HCT116 (cell line): Measurements from ENCODE around the gene NXN. TPM values are rescaled to one million over a fixed set of nuclear protein-coding genes. Genes with fewer than 3 reads are reported as not detected.

ENCODE experiments used
- ATAC-seq: fragments of 200-7000 bp; cut with Tn5 transposase; 2 replicates; pipeline ENCODE4 v1.9.1; 2020; ENCODE audit warnings: mild to moderate bottlenecking, moderate library complexity
- BruUV-seq: library from RNA; stranded (reverse); fragments of 400-500 nt; replicated peaks from 2 replicates; lab custom pipeline; 2021; lab: Mats Ljungman, UMichigan
- CTCF ChIA-PET: fragments of 300-600 bp; sonication (Branson Sonifier 250); formaldehyde crosslinking; loops from one replicate; lab custom pipeline; 2021; ENCODE audit warnings: antibody characterized with exemption; lab: Charles Lee
- POLR2A ChIA-PET: fragments of 300-600, 350-600 bp; sonication (Branson Sonifier 250); formaldehyde crosslinking; loops from one replicate; lab custom pipeline; 2021; ENCODE audit warnings: antibody characterized with exemption; lab: Charles Lee
- RAD21 ChIA-PET, 2 experiments: fragments of 300-600 bp; sonication (Branson Sonifier 250); formaldehyde crosslinking; loops; one replicate each; lab custom pipeline; 2023; ENCODE audit warnings: low total read pairs in 2 of 2; ENCODE audit not compliant: uncharacterized antibody in 2 of 2, unreplicated experiment in 2 of 2, low non-redundant PET in 1 of 2; lab: Charles Lee
- DNase-seq: peaks from one replicate; pipeline ENCODE4 v3.0.0-alpha.2; 2010; ENCODE audit warnings: low read depth, low spot score
- H2AFZ ChIP-seq: fragments of 200-600 bp; shearing (Covaris generic), sonication (generic); 2 replicates; pipeline ENCODE4 v1.6.1; 2017; ENCODE audit warnings: low read depth, mixed run types, mixed read lengths, antibody characterized with exemption, low read length; ENCODE audit not compliant: poor library complexity, severe bottlenecking
- H3K27ac ChIP-seq: 2 replicates; pipeline ENCODE4 v1.5.1; 2012; ENCODE audit warnings: low read depth, low read length
- H3K27me3 ChIP-seq: fragments of 200-600 bp; sonication (generic); 2 replicates; pipeline ENCODE4 v1.6.1; 2016; ENCODE audit warnings: mixed run types, low read length, mixed read lengths; ENCODE audit not compliant: insufficient read depth
- H3K36me3 ChIP-seq, 2 experiments: fragments of 200-500 bp in 1 of 2; fragments of 200-600 bp in 1 of 2; sonication (Bioruptor generic) in 1 of 2; sonication (generic) in 1 of 2; 2 replicates each; pipeline versions ENCODE4 v1.5.1 to v1.6.1; 2014 to 2016; ENCODE audit warnings: low read length in 2 of 2, inconsistent platforms in 1 of 2, mixed read lengths in 1 of 2, mixed run types in 1 of 2; ENCODE audit not compliant: insufficient read depth in 2 of 2, control insufficient read depth in 1 of 2
- H3K4me1 ChIP-seq, 2 experiments: fragments of 200-600 bp in 1 of 2; sonication (generic) in 1 of 2; 2 replicates each; pipeline versions ENCODE4 v1.5.1 to v1.6.1; 2012 to 2017; ENCODE audit warnings: low read length in 2 of 2, inconsistent platforms in 1 of 2, mild to moderate bottlenecking in 1 of 2, mixed read lengths in 1 of 2, mixed run types in 1 of 2, moderate library complexity in 1 of 2; ENCODE audit not compliant: insufficient read depth in 2 of 2, control insufficient read depth in 1 of 2
- H3K4me2 ChIP-seq: fragments of 200-600 bp; sonication (generic); 2 replicates; pipeline ENCODE4 v1.6.1; 2017; ENCODE audit warnings: mixed run types, low read length, mixed read lengths
- H3K4me3 ChIP-seq, 2 experiments: fragments of 200-600 bp in 1 of 2; sonication (generic) in 1 of 2; replicated peaks in 1 of 2; 2 replicates each; pipeline ENCODE4 v1.5.1; 2011 to 2016; ENCODE audit warnings: low read length in 2 of 2, control low read depth in 1 of 2, low read depth in 1 of 2, mild to moderate bottlenecking in 1 of 2, mixed read lengths in 1 of 2, mixed run types in 1 of 2
- H3K79me2 ChIP-seq: fragments of 200-600 bp; sonication (generic); 2 replicates; pipeline ENCODE4 v1.6.1; 2017; ENCODE audit warnings: mild to moderate bottlenecking, mixed run types, low read length, moderate library complexity, mixed read lengths; ENCODE audit not compliant: insufficient read depth
- H3K9ac ChIP-seq: fragments of 200-600 bp; sonication (generic); 2 replicates; pipeline ENCODE4 v1.6.1; 2016; ENCODE audit warnings: low read length, mixed read lengths
- H3K9me2 ChIP-seq: fragments of 200-600 bp; sonication (generic), shearing (Covaris generic); 2 replicates; pipeline ENCODE4 v1.6.1; 2017; ENCODE audit warnings: mixed run types, mild to moderate bottlenecking, moderate library complexity; ENCODE audit not compliant: insufficient read depth
- H3K9me3 ChIP-seq, 2 experiments: fragments of 200-500 bp in 1 of 2; fragments of 200-600 bp in 1 of 2; sonication (Bioruptor generic) in 1 of 2; sonication (generic) in 1 of 2; 2 replicates each; pipeline ENCODE4 v1.6.1; 2014 to 2017; ENCODE audit warnings: low read length in 2 of 2, mixed read lengths in 2 of 2, inconsistent platforms in 1 of 2, low read depth in 1 of 2, mild to moderate bottlenecking in 1 of 2, mixed run types in 1 of 2, moderate library complexity in 1 of 2; ENCODE audit not compliant: control insufficient read depth in 1 of 2, insufficient read depth in 1 of 2
- H4K20me1 ChIP-seq: fragments of 200-600 bp; sonication (generic), shearing (Covaris generic); 2 replicates; pipeline ENCODE4 v1.6.1; 2017; ENCODE audit warnings: mixed run types, mild to moderate bottlenecking, moderate library complexity; ENCODE audit not compliant: insufficient read depth
- CBX3 ChIP-seq: IDR thresholded peaks from 2 replicates; pipeline ENCODE4 v1.6.1; 2012; ENCODE audit warnings: low read depth
- CEBPB ChIP-seq: IDR thresholded peaks from 2 replicates; pipeline ENCODE4 v1.6.1; 2012; ENCODE audit warnings: low read depth
- EGR1 ChIP-seq: IDR thresholded peaks from 2 replicates; pipeline ENCODE4 v1.6.1; 2012; ENCODE audit warnings: low read depth
- ELF1 ChIP-seq: IDR thresholded peaks from 2 replicates; pipeline ENCODE4 v1.6.1; 2012; ENCODE audit warnings: low read depth, borderline replicate concordance
- EZH2phosphoT487 ChIP-seq: fragments of 200-600 bp; IDR thresholded peaks from 2 replicates; pipeline ENCODE4 v1.6.1; 2018; ENCODE audit warnings: antibody characterized with exemption, borderline replicate concordance
- FOSL1 ChIP-seq: IDR thresholded peaks from 2 replicates; pipeline ENCODE4 v1.6.1; 2012; ENCODE audit warnings: low read depth
- JUND ChIP-seq: IDR thresholded peaks from 2 replicates; pipeline ENCODE4 v1.6.1; 2012
- POLR2A ChIP-seq: IDR thresholded peaks from 2 replicates; pipeline ENCODE4 v1.7.0; 2011; ENCODE audit warnings: borderline replicate concordance; ENCODE audit not compliant: insufficient read depth, insufficient read length; ENCODE audit errors: extremely low read depth
- RAD21 ChIP-seq: IDR thresholded peaks from 2 replicates; pipeline ENCODE4 v1.6.1; 2012; ENCODE audit warnings: low read depth, mild to moderate bottlenecking
- SIN3A ChIP-seq: IDR thresholded peaks from 2 replicates; pipeline ENCODE4 v1.6.1; 2012; ENCODE audit warnings: low read depth
- SP1 ChIP-seq: IDR thresholded peaks from 2 replicates; pipeline ENCODE4 v1.6.1; 2012; ENCODE audit warnings: low read depth
- SRF ChIP-seq: IDR thresholded peaks from 2 replicates; pipeline ENCODE4 v1.6.1; 2012; ENCODE audit warnings: low read depth
- YY1 ChIP-seq: IDR thresholded peaks from 2 replicates; pipeline ENCODE4 v1.6.1; 2011; ENCODE audit warnings: low read length, low read depth, moderate library complexity, mild to moderate bottlenecking; ENCODE audit not compliant: insufficient replicate concordance; ENCODE audit errors: extremely low read depth
- ZNF274 ChIP-seq: fragments of 200-500 bp; sonication (Bioruptor generic); IDR thresholded peaks from 2 replicates; pipeline ENCODE4 v1.6.1; 2014; ENCODE audit warnings: mild to moderate bottlenecking, low read depth, low read length, inconsistent platforms
- intact Hi-C: fragments of 100-400 bp; cut with micrococcal nuclease; formaldehyde crosslinking; loops from 2 replicates; pipeline ENCODE4 v1.10.0; 2022
- total RNA-seq: library from RNA; stranded (reverse); gene quantifications from one replicate; pipeline ENCODE4 v1.2.1, GENCODE V29; 2021; ENCODE audit not compliant: unreplicated experiment
- TF ChIP-seq, protein P1 (sequence below), 3 experiments: fragments of 200-600 bp in 1 of 3; sonication (generic) in 1 of 3; IDR thresholded peaks in 2 of 3; conservative IDR thresholded peaks in 1 of 3; 2 replicates each; pipeline ENCODE4 v1.5.1; 2012 to 2017; ENCODE audit warnings: low read depth in 2 of 3, low read length in 2 of 3, antibody characterized with exemption in 1 of 3, borderline replicate concordance in 1 of 3, control low read depth in 1 of 3, mild to moderate bottlenecking in 1 of 3, mixed read lengths in 1 of 3, mixed run types in 1 of 3, moderate library complexity in 1 of 3; ENCODE audit not compliant: insufficient read depth in 1 of 3
- TF ChIP-seq, protein P2 (sequence below): IDR thresholded peaks from 2 replicates; pipeline ENCODE4 v1.6.1; 2012
- TF ChIP-seq, protein P3 (sequence below): IDR thresholded peaks from 2 replicates; pipeline ENCODE4 v1.6.1; 2012; ENCODE audit warnings: low read depth
- TF ChIP-seq, protein P4 (sequence below): IDR thresholded peaks from 2 replicates; pipeline ENCODE4 v1.6.1; 2011; ENCODE audit warnings: mild to moderate bottlenecking, low read length, moderate library complexity; ENCODE audit not compliant: insufficient replicate concordance; ENCODE audit errors: extremely low read depth
- TF ChIP-seq, protein P5 (sequence below): IDR thresholded peaks from 2 replicates; pipeline ENCODE4 v1.6.1; 2012

Gene NXN
- total RNA-seq, 1 experiment from 2014 or later, result 83.7 TPM

DNA sequence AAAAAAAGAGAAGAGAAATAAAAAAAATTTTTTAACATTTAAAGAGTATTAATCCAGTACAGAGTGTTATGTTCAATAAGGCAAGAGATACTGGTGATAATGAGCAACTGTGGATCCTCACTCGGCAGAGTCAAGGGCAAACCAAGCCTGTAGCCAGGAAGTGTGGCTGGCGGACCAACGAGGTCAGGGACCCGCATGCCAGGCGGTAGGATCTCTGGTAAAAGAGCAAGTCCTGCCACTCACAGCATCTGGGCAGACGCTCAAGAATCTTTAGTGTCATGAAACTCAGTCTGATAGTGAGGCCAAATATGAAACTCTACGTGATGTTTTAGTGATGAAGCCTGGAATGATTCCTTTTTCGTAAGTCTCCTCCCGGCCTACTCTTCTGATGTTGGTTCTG lies 219.2 kb downstream of the NXN start:
- ATAC-seq (no peak), DNase-seq (no peak)
- Histone ChIP-seq H3K4me3 (no peak overlapping the region), H3K9ac (no peak overlapping the region), H3K79me2 (no peaks in the 10 kb centered on the region), H3K4me1 (no peaks in the 10 kb centered on the region), H2AFZ (no peak overlapping the region), H3K27ac (no peak overlapping the region), H3K9me2 (no peaks in the 10 kb centered on the region), H4K20me1 (no peaks in the 10 kb centered on the region), H3K9me3 (no peaks in the 10 kb centered on the region), H3K4me2 (no peak overlapping the region), H3K27me3 (no peaks in the 10 kb centered on the region), H3K36me3 (peaks cover 18 to 25% of the 10 kb centered on the region in 2 experiments; a peak in 3 of 4 replicates)
- ChIA-PET CTCF (no interaction called here), POLR2A (no interaction called here), RAD21 (no interaction called here)
- no peak for TF ChIP-seq SIN3A
- no peak for TF ChIP-seq SP1
- no peak for TF ChIP-seq CEBPB
- no peak for TF ChIP-seq ZNF274
- TF ChIP-seq, protein P1, sequence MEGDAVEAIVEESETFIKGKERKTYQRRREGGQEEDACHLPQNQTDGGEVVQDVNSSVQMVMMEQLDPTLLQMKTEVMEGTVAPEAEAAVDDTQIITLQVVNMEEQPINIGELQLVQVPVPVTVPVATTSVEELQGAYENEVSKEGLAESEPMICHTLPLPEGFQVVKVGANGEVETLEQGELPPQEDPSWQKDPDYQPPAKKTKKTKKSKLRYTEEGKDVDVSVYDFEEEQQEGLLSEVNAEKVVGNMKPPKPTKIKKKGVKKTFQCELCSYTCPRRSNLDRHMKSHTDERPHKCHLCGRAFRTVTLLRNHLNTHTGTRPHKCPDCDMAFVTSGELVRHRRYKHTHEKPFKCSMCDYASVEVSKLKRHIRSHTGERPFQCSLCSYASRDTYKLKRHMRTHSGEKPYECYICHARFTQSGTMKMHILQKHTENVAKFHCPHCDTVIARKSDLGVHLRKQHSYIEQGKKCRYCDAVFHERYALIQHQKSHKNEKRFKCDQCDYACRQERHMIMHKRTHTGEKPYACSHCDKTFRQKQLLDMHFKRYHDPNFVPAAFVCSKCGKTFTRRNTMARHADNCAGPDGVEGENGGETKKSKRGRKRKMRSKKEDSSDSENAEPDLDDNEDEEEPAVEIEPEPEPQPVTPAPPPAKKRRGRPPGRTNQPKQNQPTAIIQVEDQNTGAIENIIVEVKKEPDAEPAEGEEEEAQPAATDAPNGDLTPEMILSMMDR (IDR thresholded peaks at IDR 0.05 in 2 of 3, conservative IDR thresholded peaks at IDR 0.05 in 1 of 3; ENCODE audit: borderline replicate concordance in 1 of 3, insufficient read depth in 1 of 3, low read depth in 2 of 3, low read length in 2 of 3), result no peak
- TF ChIP-seq POLR2A, result no peak
- TF ChIP-seq EZH2phosphoT487, result no peak
- no peak for TF ChIP-seq YY1
- no peak for TF ChIP-seq RAD21
- no peak for TF ChIP-seq EGR1
- no peak for TF ChIP-seq SRF
- no peak for TF ChIP-seq CBX3
- no peak for TF ChIP-seq ELF1
- TF ChIP-seq, protein P2, sequence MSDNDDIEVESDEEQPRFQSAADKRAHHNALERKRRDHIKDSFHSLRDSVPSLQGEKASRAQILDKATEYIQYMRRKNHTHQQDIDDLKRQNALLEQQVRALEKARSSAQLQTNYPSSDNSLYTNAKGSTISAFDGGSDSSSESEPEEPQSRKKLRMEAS, result no peak
- TF ChIP-seq, protein P3, sequence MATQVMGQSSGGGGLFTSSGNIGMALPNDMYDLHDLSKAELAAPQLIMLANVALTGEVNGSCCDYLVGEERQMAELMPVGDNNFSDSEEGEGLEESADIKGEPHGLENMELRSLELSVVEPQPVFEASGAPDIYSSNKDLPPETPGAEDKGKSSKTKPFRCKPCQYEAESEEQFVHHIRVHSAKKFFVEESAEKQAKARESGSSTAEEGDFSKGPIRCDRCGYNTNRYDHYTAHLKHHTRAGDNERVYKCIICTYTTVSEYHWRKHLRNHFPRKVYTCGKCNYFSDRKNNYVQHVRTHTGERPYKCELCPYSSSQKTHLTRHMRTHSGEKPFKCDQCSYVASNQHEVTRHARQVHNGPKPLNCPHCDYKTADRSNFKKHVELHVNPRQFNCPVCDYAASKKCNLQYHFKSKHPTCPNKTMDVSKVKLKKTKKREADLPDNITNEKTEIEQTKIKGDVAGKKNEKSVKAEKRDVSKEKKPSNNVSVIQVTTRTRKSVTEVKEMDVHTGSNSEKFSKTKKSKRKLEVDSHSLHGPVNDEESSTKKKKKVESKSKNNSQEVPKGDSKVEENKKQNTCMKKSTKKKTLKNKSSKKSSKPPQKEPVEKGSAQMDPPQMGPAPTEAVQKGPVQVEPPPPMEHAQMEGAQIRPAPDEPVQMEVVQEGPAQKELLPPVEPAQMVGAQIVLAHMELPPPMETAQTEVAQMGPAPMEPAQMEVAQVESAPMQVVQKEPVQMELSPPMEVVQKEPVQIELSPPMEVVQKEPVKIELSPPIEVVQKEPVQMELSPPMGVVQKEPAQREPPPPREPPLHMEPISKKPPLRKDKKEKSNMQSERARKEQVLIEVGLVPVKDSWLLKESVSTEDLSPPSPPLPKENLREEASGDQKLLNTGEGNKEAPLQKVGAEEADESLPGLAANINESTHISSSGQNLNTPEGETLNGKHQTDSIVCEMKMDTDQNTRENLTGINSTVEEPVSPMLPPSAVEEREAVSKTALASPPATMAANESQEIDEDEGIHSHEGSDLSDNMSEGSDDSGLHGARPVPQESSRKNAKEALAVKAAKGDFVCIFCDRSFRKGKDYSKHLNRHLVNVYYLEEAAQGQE, result no peak
- TF ChIP-seq, protein P4, sequence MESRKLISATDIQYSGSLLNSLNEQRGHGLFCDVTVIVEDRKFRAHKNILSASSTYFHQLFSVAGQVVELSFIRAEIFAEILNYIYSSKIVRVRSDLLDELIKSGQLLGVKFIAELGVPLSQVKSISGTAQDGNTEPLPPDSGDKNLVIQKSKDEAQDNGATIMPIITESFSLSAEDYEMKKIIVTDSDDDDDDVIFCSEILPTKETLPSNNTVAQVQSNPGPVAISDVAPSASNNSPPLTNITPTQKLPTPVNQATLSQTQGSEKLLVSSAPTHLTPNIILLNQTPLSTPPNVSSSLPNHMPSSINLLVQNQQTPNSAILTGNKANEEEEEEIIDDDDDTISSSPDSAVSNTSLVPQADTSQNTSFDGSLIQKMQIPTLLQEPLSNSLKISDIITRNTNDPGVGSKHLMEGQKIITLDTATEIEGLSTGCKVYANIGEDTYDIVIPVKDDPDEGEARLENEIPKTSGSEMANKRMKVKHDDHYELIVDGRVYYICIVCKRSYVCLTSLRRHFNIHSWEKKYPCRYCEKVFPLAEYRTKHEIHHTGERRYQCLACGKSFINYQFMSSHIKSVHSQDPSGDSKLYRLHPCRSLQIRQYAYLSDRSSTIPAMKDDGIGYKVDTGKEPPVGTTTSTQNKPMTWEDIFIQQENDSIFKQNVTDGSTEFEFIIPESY, result no peak
- no peak for TF ChIP-seq JUND
- TF ChIP-seq, protein P5, sequence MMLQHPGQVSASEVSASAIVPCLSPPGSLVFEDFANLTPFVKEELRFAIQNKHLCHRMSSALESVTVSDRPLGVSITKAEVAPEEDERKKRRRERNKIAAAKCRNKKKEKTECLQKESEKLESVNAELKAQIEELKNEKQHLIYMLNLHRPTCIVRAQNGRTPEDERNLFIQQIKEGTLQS, result no peak
- no peak for TF ChIP-seq FOSL1
- no TSS peak for BruUV-seq
- intact Hi-C loops, result no loop called here
